ENCODE data around the gene PTAFR. TPM values are rescaled to one million over a fixed set of nuclear protein-coding genes. Genes with fewer than 3 reads are reported as not detected.

The PTAFR gene
- total RNA-seq, 1 donor from 2014 or later: 52.8 TPM

DNA sequence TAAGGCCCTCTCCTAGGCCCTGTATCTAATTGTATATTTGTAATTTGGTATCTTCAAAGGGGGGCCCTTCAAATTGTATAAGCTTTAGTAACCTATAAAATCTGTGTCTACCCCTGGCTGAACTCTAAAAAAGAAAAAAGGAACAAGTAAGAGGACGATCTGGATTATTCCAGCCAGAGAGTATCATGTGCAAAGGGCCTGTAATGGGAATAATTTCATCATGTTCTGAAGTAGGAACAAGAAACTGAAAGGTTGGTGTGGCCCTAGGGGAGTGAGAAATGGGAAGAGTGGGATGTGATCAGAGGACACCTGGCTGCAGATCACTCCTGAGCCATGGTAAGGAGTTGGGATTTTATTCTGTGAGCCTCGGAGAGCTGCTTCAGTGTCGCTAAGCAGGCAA, 14.7 kb downstream of the PTAFR start:
- ATAC-seq (peak; percentile 22 to 39), DNase-seq (no peak)
- TF ChIP-seq CTCF (IDR thresholded peaks at IDR 0.05): no peak
- no peaks in the 10 kb centered on the region for H3K9me3 ChIP-seq
- H3K36me3 ChIP-seq: no peaks in the 10 kb centered on the region
- peaks cover 60% of the 10 kb centered on the region for H3K4me1 ChIP-seq
- no peaks in the 10 kb centered on the region for H3K27me3 ChIP-seq (ENCODE audit: low read depth)
- intact Hi-C loops (cut with DNase I): no loop called here
- H3K4me3 ChIP-seq: no peak overlapping the region
- H3K27ac ChIP-seq: peak overlapping the region; percentile 80

- Histone ChIP-seq H3K27me3 (ENCODE audit: low read depth) (no peaks in the 10 kb centered on the region), H3K4me3 (no peak overlapping the region), H3K27ac (peak overlapping the region; percentile 80), H3K9me3 (no peaks in the 10 kb centered on the region), H3K36me3 (no peaks in the 10 kb centered on the region), H3K4me1 (peaks cover 66% of the 10 kb centered on the region)
- DNase-seq (peak; percentile 63), ATAC-seq (peak; percentile 57 to 71)
- TF ChIP-seq CTCF (IDR thresholded peaks at IDR 0.05): no peak
- intact Hi-C loops (cut with DNase I): no loop called here
Observed at GRCh38 chr1:28160782-28161266, 15.7 kb downstream of the PTAFR start.

DNA sequence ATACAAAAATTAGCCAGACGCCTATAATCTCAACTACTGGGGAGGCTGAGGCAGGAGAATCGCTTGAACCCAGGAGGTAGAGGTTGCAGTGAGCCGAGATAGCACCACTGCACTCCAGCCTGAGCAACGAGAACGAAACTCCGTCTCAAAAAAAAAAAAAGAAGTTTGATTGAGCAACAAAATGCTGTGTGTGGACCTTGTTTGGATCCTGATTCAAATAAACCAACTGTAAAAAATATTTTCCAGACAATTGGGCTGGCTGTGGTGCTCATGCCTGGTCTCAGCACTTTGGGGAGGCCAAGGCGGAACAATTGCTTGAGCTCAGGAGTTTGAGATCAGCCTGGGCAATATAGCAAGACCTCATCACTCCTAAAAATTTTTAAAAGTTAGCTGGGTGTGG, 16.8 kb downstream of the PTAFR start:
- DNase-seq (no peak), ATAC-seq (peak in 1 of 2 donors; percentile 28)
- Histone ChIP-seq H3K27me3 (ENCODE audit: low read depth) (no peaks in the 10 kb centered on the region), H3K4me3 (no peak overlapping the region), H3K36me3 (no peaks in the 10 kb centered on the region), H3K27ac (peak overlapping the region; percentile 80), H3K9me3 (no peaks in the 10 kb centered on the region), H3K4me1 (peaks cover 75% of the 10 kb centered on the region)
- no peak for TF ChIP-seq CTCF (IDR thresholded peaks at IDR 0.05)
- intact Hi-C loops (cut with DNase I): no loop called here

GRCh38 chr1:28159243-28159642, 17.2 kb downstream of the PTAFR start:
- Histone ChIP-seq H3K27ac (peak overlapping the region; percentile 80), H3K4me3 (no peak overlapping the region), H3K27me3 (ENCODE audit: low read depth) (no peaks in the 10 kb centered on the region), H3K4me1 (peaks cover 70% of the 10 kb centered on the region), H3K36me3 (no peaks in the 10 kb centered on the region), H3K9me3 (no peaks in the 10 kb centered on the region)
- DNase-seq: no peak
- intact Hi-C loops (cut with DNase I): no loop called here
- no peak for TF ChIP-seq CTCF (IDR thresholded peaks at IDR 0.05)
- ATAC-seq: no peak

GRCh38 chr1:28157894-28158293, 18.6 kb downstream of the PTAFR start:
- intact Hi-C loops (cut with DNase I): no loop called here
- no peak overlapping the region for H3K4me3 ChIP-seq
- no peaks in the 10 kb centered on the region for H3K27me3 ChIP-seq (ENCODE audit: low read depth)
- H3K36me3 ChIP-seq: no peaks in the 10 kb centered on the region
- DNase-seq (no peak), ATAC-seq (no peak)
- H3K9me3 ChIP-seq: no peaks in the 10 kb centered on the region
- H3K27ac ChIP-seq: no peak overlapping the region
- TF ChIP-seq CTCF (IDR thresholded peaks at IDR 0.05): no peak
- peaks cover 68% of the 10 kb centered on the region for H3K4me1 ChIP-seq

DNA sequence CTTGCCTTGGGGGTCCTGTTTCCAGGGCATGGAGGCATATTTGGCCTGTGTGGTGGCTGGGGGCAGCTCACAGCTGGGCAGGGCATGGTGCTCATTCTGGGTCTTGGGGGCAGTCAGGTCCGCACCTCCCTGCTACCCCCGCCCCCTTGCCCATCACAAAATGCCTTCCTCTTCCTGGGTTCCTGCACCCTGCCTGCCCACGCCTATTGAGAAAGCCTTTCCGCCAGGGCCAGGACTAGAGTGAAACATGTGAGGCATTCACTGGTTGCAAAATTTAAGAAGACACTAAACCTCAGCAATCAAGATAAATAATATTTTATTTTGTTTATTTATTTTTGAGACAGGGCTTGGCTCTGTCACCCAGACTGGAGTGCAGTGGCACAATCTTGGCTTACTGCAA, 19.7 kb downstream of the PTAFR start:
- peak; percentile 87 for DNase-seq
- intact Hi-C loops (cut with DNase I): no loop called here
- peak; percentile 44 to 57 for ATAC-seq

More for the DNA sequence above, 19.7 kb downstream of the PTAFR start:
- no peaks in the 10 kb centered on the region for H3K36me3 ChIP-seq
- peaks cover 70% of the 10 kb centered on the region for H3K4me1 ChIP-seq
- no peak overlapping the region for H3K4me3 ChIP-seq
- no peaks in the 10 kb centered on the region for H3K9me3 ChIP-seq
- no peaks in the 10 kb centered on the region for H3K27me3 ChIP-seq (ENCODE audit: low read depth)
- peak overlapping the region; percentile 29 for H3K27ac ChIP-seq
- no peak for TF ChIP-seq CTCF (IDR thresholded peaks at IDR 0.05)
